HCT116 (cell line): ENCODE measurements around the gene ANO2. TPM values are rescaled to one million over a fixed set of nuclear protein-coding genes. Genes with fewer than 3 reads are reported as not detected.

Source experiments
- ATAC-seq: fragments of 200-7000 bp; cut with Tn5 transposase; 2 replicates; pipeline ENCODE4 v1.9.1; 2020; ENCODE audit warnings: mild to moderate bottlenecking, moderate library complexity
- BruUV-seq: library from RNA; stranded (reverse); fragments of 400-500 nt; replicated peaks from 2 replicates; lab custom pipeline; 2021; lab: Mats Ljungman, UMichigan
- CTCF ChIA-PET: fragments of 300-600 bp; sonication (Branson Sonifier 250); formaldehyde crosslinking; loops from one replicate; lab custom pipeline; 2021; ENCODE audit warnings: antibody characterized with exemption; lab: Charles Lee
- POLR2A ChIA-PET: fragments of 300-600, 350-600 bp; sonication (Branson Sonifier 250); formaldehyde crosslinking; loops from one replicate; lab custom pipeline; 2021; ENCODE audit warnings: antibody characterized with exemption; lab: Charles Lee
- RAD21 ChIA-PET, 2 experiments: fragments of 300-600 bp; sonication (Branson Sonifier 250); formaldehyde crosslinking; loops; one replicate each; lab custom pipeline; 2023; ENCODE audit warnings: low total read pairs in 2 of 2; ENCODE audit not compliant: uncharacterized antibody in 2 of 2, unreplicated experiment in 2 of 2, low non-redundant PET in 1 of 2; lab: Charles Lee
- DNase-seq: peaks from one replicate; pipeline ENCODE4 v3.0.0-alpha.2; 2010; ENCODE audit warnings: low read depth, low spot score
- H2AFZ ChIP-seq: fragments of 200-600 bp; shearing (Covaris generic), sonication (generic); 2 replicates; pipeline ENCODE4 v1.6.1; 2017; ENCODE audit warnings: low read depth, mixed run types, mixed read lengths, antibody characterized with exemption, low read length; ENCODE audit not compliant: poor library complexity, severe bottlenecking
- H3K27ac ChIP-seq: 2 replicates; pipeline ENCODE4 v1.5.1; 2012; ENCODE audit warnings: low read depth, low read length
- H3K27me3 ChIP-seq: fragments of 200-600 bp; sonication (generic); 2 replicates; pipeline ENCODE4 v1.6.1; 2016; ENCODE audit warnings: mixed run types, low read length, mixed read lengths; ENCODE audit not compliant: insufficient read depth
- H3K36me3 ChIP-seq, 2 experiments: fragments of 200-500 bp in 1 of 2; fragments of 200-600 bp in 1 of 2; sonication (Bioruptor generic) in 1 of 2; sonication (generic) in 1 of 2; 2 replicates each; pipeline versions ENCODE4 v1.5.1 to v1.6.1; 2014 to 2016; ENCODE audit warnings: low read length in 2 of 2, inconsistent platforms in 1 of 2, mixed read lengths in 1 of 2, mixed run types in 1 of 2; ENCODE audit not compliant: insufficient read depth in 2 of 2, control insufficient read depth in 1 of 2
- H3K4me1 ChIP-seq, 2 experiments: fragments of 200-600 bp in 1 of 2; sonication (generic) in 1 of 2; 2 replicates each; pipeline versions ENCODE4 v1.5.1 to v1.6.1; 2012 to 2017; ENCODE audit warnings: low read length in 2 of 2, inconsistent platforms in 1 of 2, mild to moderate bottlenecking in 1 of 2, mixed read lengths in 1 of 2, mixed run types in 1 of 2, moderate library complexity in 1 of 2; ENCODE audit not compliant: insufficient read depth in 2 of 2, control insufficient read depth in 1 of 2
- H3K4me2 ChIP-seq: fragments of 200-600 bp; sonication (generic); 2 replicates; pipeline ENCODE4 v1.6.1; 2017; ENCODE audit warnings: mixed run types, low read length, mixed read lengths
- H3K4me3 ChIP-seq, 2 experiments: fragments of 200-600 bp in 1 of 2; sonication (generic) in 1 of 2; replicated peaks in 1 of 2; 2 replicates each; pipeline ENCODE4 v1.5.1; 2011 to 2016; ENCODE audit warnings: low read length in 2 of 2, control low read depth in 1 of 2, low read depth in 1 of 2, mild to moderate bottlenecking in 1 of 2, mixed read lengths in 1 of 2, mixed run types in 1 of 2
- H3K79me2 ChIP-seq: fragments of 200-600 bp; sonication (generic); 2 replicates; pipeline ENCODE4 v1.6.1; 2017; ENCODE audit warnings: mild to moderate bottlenecking, mixed run types, low read length, moderate library complexity, mixed read lengths; ENCODE audit not compliant: insufficient read depth
- H3K9ac ChIP-seq: fragments of 200-600 bp; sonication (generic); 2 replicates; pipeline ENCODE4 v1.6.1; 2016; ENCODE audit warnings: low read length, mixed read lengths
- H3K9me2 ChIP-seq: fragments of 200-600 bp; sonication (generic), shearing (Covaris generic); 2 replicates; pipeline ENCODE4 v1.6.1; 2017; ENCODE audit warnings: mixed run types, mild to moderate bottlenecking, moderate library complexity; ENCODE audit not compliant: insufficient read depth
- H3K9me3 ChIP-seq, 2 experiments: fragments of 200-500 bp in 1 of 2; fragments of 200-600 bp in 1 of 2; sonication (Bioruptor generic) in 1 of 2; sonication (generic) in 1 of 2; 2 replicates each; pipeline ENCODE4 v1.6.1; 2014 to 2017; ENCODE audit warnings: low read length in 2 of 2, mixed read lengths in 2 of 2, inconsistent platforms in 1 of 2, low read depth in 1 of 2, mild to moderate bottlenecking in 1 of 2, mixed run types in 1 of 2, moderate library complexity in 1 of 2; ENCODE audit not compliant: control insufficient read depth in 1 of 2, insufficient read depth in 1 of 2
- H4K20me1 ChIP-seq: fragments of 200-600 bp; sonication (generic), shearing (Covaris generic); 2 replicates; pipeline ENCODE4 v1.6.1; 2017; ENCODE audit warnings: mixed run types, mild to moderate bottlenecking, moderate library complexity; ENCODE audit not compliant: insufficient read depth
- CBX3 ChIP-seq: IDR thresholded peaks from 2 replicates; pipeline ENCODE4 v1.6.1; 2012; ENCODE audit warnings: low read depth
- CEBPB ChIP-seq: IDR thresholded peaks from 2 replicates; pipeline ENCODE4 v1.6.1; 2012; ENCODE audit warnings: low read depth
- EGR1 ChIP-seq: IDR thresholded peaks from 2 replicates; pipeline ENCODE4 v1.6.1; 2012; ENCODE audit warnings: low read depth
- ELF1 ChIP-seq: IDR thresholded peaks from 2 replicates; pipeline ENCODE4 v1.6.1; 2012; ENCODE audit warnings: low read depth, borderline replicate concordance
- EZH2 ChIP-seq: fragments of 200-600 bp; sonication (generic); IDR thresholded peaks from 2 replicates; pipeline ENCODE4 v1.6.1; 2017; ENCODE audit warnings: antibody characterized with exemption, mixed run types
- EZH2phosphoT487 ChIP-seq: fragments of 200-600 bp; IDR thresholded peaks from 2 replicates; pipeline ENCODE4 v1.6.1; 2018; ENCODE audit warnings: antibody characterized with exemption, borderline replicate concordance
- JUND ChIP-seq: IDR thresholded peaks from 2 replicates; pipeline ENCODE4 v1.6.1; 2012
- POLR2A ChIP-seq: IDR thresholded peaks from 2 replicates; pipeline ENCODE4 v1.7.0; 2011; ENCODE audit warnings: borderline replicate concordance; ENCODE audit not compliant: insufficient read depth, insufficient read length; ENCODE audit errors: extremely low read depth
- POLR2AphosphoS5 ChIP-seq: IDR thresholded peaks from 2 replicates; pipeline ENCODE4 v1.6.1; 2011; ENCODE audit warnings: mild to moderate bottlenecking, low read depth, low read length, moderate library complexity
- RAD21 ChIP-seq: IDR thresholded peaks from 2 replicates; pipeline ENCODE4 v1.6.1; 2012; ENCODE audit warnings: low read depth, mild to moderate bottlenecking
- SIN3A ChIP-seq: IDR thresholded peaks from 2 replicates; pipeline ENCODE4 v1.6.1; 2012; ENCODE audit warnings: low read depth
- SP1 ChIP-seq: IDR thresholded peaks from 2 replicates; pipeline ENCODE4 v1.6.1; 2012; ENCODE audit warnings: low read depth
- TCF7L2 ChIP-seq: IDR thresholded peaks from 2 replicates; pipeline ENCODE4 v1.7.0; 2011; ENCODE audit warnings: borderline replicate concordance, inconsistent platforms; ENCODE audit not compliant: insufficient read depth, insufficient read length; ENCODE audit errors: extremely low read depth
- YY1 ChIP-seq: IDR thresholded peaks from 2 replicates; pipeline ENCODE4 v1.6.1; 2011; ENCODE audit warnings: low read length, low read depth, moderate library complexity, mild to moderate bottlenecking; ENCODE audit not compliant: insufficient replicate concordance; ENCODE audit errors: extremely low read depth
- ZFX ChIP-seq: fragments of 450-650 bp; IDR thresholded peaks from 2 replicates; pipeline ENCODE4 v1.6.1; 2017
- intact Hi-C: fragments of 100-400 bp; cut with micrococcal nuclease; formaldehyde crosslinking; loops from 2 replicates; pipeline ENCODE4 v1.10.0; 2022
- total RNA-seq: library from RNA; stranded (reverse); gene quantifications from one replicate; pipeline ENCODE4 v1.2.1, GENCODE V29; 2021; ENCODE audit not compliant: unreplicated experiment
- TF ChIP-seq, protein P1 (sequence below): IDR thresholded peaks from 2 replicates; pipeline ENCODE4 v1.6.1; 2012
- TF ChIP-seq, protein P2 (sequence below): IDR thresholded peaks from 2 replicates; pipeline ENCODE4 v1.6.1; 2011; ENCODE audit warnings: mild to moderate bottlenecking, low read length, moderate library complexity; ENCODE audit not compliant: insufficient replicate concordance; ENCODE audit errors: extremely low read depth
- TF ChIP-seq, protein P3 (sequence below), 3 experiments: fragments of 200-600 bp in 1 of 3; sonication (generic) in 1 of 3; IDR thresholded peaks in 2 of 3; conservative IDR thresholded peaks in 1 of 3; 2 replicates each; pipeline ENCODE4 v1.5.1; 2012 to 2017; ENCODE audit warnings: low read depth in 2 of 3, low read length in 2 of 3, antibody characterized with exemption in 1 of 3, borderline replicate concordance in 1 of 3, control low read depth in 1 of 3, mild to moderate bottlenecking in 1 of 3, mixed read lengths in 1 of 3, mixed run types in 1 of 3, moderate library complexity in 1 of 3; ENCODE audit not compliant: insufficient read depth in 1 of 3

ANO2 gene
- total RNA-seq, 1 experiment from 2014 or later, result not detected

DNA sequence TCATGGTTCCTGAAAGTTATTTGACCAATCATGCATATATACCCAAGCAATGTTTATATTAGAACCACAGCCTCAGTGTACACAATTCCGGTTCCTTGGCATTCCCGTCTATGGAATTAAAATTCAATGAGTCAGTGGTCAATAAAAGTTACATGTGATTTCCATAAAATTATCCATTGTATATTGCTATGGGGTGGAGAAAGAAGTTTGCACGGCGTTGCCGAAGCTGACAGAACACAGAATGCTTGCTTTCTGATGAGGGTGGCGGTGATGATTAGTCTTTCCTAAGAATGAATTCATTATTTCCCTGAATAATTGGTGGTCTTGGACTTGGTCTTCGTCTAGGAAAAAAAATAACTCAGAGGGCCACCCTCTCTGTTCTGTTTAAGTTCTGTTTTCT is 214.1 kb downstream of the ANO2 start:
- ChIA-PET CTCF (no interaction called here), POLR2A (no interaction called here), RAD21 (no interaction called here)
- H4K20me1 ChIP-seq, result no peaks in the 10 kb centered on the region
- H3K4me3 ChIP-seq, result no peak overlapping the region
- DNase-seq (no peak), ATAC-seq (no peak)
- no peaks in the 10 kb centered on the region for H3K36me3 ChIP-seq
- H3K9me2 ChIP-seq, result no peaks in the 10 kb centered on the region
- no peak overlapping the region for H3K9ac ChIP-seq
- H3K79me2 ChIP-seq, result no peaks in the 10 kb centered on the region
- H3K27me3 ChIP-seq, result 0 out of 2 replicates have a peak, but pooled peaks cover 4% of the 10 kb centered on the region
- intact Hi-C loops, result no loop called here
- H3K4me2 ChIP-seq, result no peak overlapping the region
- H2AFZ ChIP-seq, result no peak overlapping the region
- TF ChIP-seq RAD21, result no peak
- no peak for TF ChIP-seq CEBPB
- TF ChIP-seq YY1, result no peak
- no peak for TF ChIP-seq SIN3A
- no peak for TF ChIP-seq ELF1
- no peak for TF ChIP-seq CBX3
- TF ChIP-seq EZH2phosphoT487, result no peak
- no peak for TF ChIP-seq JUND
- TF ChIP-seq POLR2AphosphoS5, result no peak
- no peak for TF ChIP-seq EGR1
- TF ChIP-seq, protein P1, sequence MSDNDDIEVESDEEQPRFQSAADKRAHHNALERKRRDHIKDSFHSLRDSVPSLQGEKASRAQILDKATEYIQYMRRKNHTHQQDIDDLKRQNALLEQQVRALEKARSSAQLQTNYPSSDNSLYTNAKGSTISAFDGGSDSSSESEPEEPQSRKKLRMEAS, result no peak
- no peak for TF ChIP-seq TCF7L2
- TF ChIP-seq, protein P2, sequence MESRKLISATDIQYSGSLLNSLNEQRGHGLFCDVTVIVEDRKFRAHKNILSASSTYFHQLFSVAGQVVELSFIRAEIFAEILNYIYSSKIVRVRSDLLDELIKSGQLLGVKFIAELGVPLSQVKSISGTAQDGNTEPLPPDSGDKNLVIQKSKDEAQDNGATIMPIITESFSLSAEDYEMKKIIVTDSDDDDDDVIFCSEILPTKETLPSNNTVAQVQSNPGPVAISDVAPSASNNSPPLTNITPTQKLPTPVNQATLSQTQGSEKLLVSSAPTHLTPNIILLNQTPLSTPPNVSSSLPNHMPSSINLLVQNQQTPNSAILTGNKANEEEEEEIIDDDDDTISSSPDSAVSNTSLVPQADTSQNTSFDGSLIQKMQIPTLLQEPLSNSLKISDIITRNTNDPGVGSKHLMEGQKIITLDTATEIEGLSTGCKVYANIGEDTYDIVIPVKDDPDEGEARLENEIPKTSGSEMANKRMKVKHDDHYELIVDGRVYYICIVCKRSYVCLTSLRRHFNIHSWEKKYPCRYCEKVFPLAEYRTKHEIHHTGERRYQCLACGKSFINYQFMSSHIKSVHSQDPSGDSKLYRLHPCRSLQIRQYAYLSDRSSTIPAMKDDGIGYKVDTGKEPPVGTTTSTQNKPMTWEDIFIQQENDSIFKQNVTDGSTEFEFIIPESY, result no peak
- no peak for TF ChIP-seq SP1
- TF ChIP-seq, protein P3, sequence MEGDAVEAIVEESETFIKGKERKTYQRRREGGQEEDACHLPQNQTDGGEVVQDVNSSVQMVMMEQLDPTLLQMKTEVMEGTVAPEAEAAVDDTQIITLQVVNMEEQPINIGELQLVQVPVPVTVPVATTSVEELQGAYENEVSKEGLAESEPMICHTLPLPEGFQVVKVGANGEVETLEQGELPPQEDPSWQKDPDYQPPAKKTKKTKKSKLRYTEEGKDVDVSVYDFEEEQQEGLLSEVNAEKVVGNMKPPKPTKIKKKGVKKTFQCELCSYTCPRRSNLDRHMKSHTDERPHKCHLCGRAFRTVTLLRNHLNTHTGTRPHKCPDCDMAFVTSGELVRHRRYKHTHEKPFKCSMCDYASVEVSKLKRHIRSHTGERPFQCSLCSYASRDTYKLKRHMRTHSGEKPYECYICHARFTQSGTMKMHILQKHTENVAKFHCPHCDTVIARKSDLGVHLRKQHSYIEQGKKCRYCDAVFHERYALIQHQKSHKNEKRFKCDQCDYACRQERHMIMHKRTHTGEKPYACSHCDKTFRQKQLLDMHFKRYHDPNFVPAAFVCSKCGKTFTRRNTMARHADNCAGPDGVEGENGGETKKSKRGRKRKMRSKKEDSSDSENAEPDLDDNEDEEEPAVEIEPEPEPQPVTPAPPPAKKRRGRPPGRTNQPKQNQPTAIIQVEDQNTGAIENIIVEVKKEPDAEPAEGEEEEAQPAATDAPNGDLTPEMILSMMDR (IDR thresholded peaks at IDR 0.05 in 2 of 3, conservative IDR thresholded peaks at IDR 0.05 in 1 of 3; ENCODE audit: borderline replicate concordance in 1 of 3, insufficient read depth in 1 of 3, low read depth in 2 of 3, low read length in 2 of 3), result no peak
- TF ChIP-seq ZFX, result no peak
- TF ChIP-seq EZH2, result no peak
- no peak for TF ChIP-seq POLR2A
- no peak overlapping the region for H3K27ac ChIP-seq
- H3K4me1 ChIP-seq, result no peaks in the 10 kb centered on the region
- H3K9me3 ChIP-seq, result no peaks in the 10 kb centered on the region
- BruUV-seq, result no TSS peak
